SK-N-SH treated with all-trans-retinoic acid at 6 μM for 48 hours (cell line): ENCODE measurements around the gene SPZ1.
"Not testable (repeated sequence)": the region's sequence is repeated elsewhere in the genome, so short reads cannot be mapped to it uniquely, and the experiment has no call there.

Source experiments
- ATAC-seq: fragments of 200-7000 bp; cut with Tn5 transposase; 3 replicates; pipeline ENCODE4 v1.9.1; 2020; ENCODE audit warnings: mild to moderate bottlenecking, moderate library complexity
- BACH2 ChIP-seq: fragments of 250-450 bp; sonication (Bioruptor Pico); IDR thresholded peaks from 2 replicates; pipeline ENCODE4 v1.9.0; 2021; ENCODE audit warnings: mild to moderate bottlenecking, borderline replicate concordance
- CSDC2 ChIP-seq: fragments of 250-450 bp; sonication (Bioruptor Pico); IDR thresholded peaks from 2 replicates; pipeline ENCODE4 v1.5.0; 2020; ENCODE audit warnings: mild to moderate bottlenecking, moderate library complexity
- CSRNP3 ChIP-seq: fragments of 250-450 bp; sonication (Bioruptor Pico); IDR thresholded peaks from 2 replicates; pipeline ENCODE4 v1.5.1; 2021; ENCODE audit warnings: mild to moderate bottlenecking, moderate library complexity
- GLIS3 ChIP-seq: fragments of 250-450 bp; sonication (Bioruptor Pico); IDR thresholded peaks from 2 replicates; pipeline ENCODE4 v1.5.0; 2020; ENCODE audit warnings: mild to moderate bottlenecking, moderate library complexity
- OSR1 ChIP-seq: fragments of 250-450 bp; sonication (Bioruptor Pico); IDR thresholded peaks from 2 replicates; pipeline ENCODE4 v1.8.0; 2022; ENCODE audit warnings: moderate library complexity, mild to moderate bottlenecking, inconsistent platforms
- PATZ1 ChIP-seq: fragments of 250-450 bp; sonication (Bioruptor Pico); IDR thresholded peaks from 2 replicates; pipeline ENCODE4 v1.8.0; 2020; ENCODE audit warnings: mild to moderate bottlenecking, moderate library complexity, borderline replicate concordance
- POU6F1 ChIP-seq: fragments of 250-450 bp; sonication (Bioruptor Pico); IDR thresholded peaks from 2 replicates; pipeline ENCODE4 v1.8.0; 2021; ENCODE audit warnings: low read depth, mild to moderate bottlenecking, moderate library complexity, borderline replicate concordance
- PPARA ChIP-seq: fragments of 250-450 bp; sonication (Bioruptor Pico); IDR thresholded peaks from 2 replicates; pipeline ENCODE4 v1.5.0; 2020; ENCODE audit warnings: mild to moderate bottlenecking, borderline replicate concordance
- RARB ChIP-seq: fragments of 250-450 bp; sonication (Bioruptor Pico); IDR thresholded peaks from 2 replicates; pipeline ENCODE4 v1.8.0; 2021; ENCODE audit warnings: mild to moderate bottlenecking, moderate library complexity
- TCF4 ChIP-seq: fragments of 250-450 bp; sonication (Bioruptor Pico); IDR thresholded peaks from 2 replicates; pipeline ENCODE4 v1.8.0; 2021; ENCODE audit warnings: mild to moderate bottlenecking, moderate library complexity, borderline replicate concordance
- TOX ChIP-seq: fragments of 250-450 bp; sonication (Bioruptor Pico); IDR thresholded peaks from 2 replicates; pipeline ENCODE4 v1.8.0; 2021; ENCODE audit warnings: mild to moderate bottlenecking, moderate library complexity, borderline replicate concordance
- TSHZ2 ChIP-seq: fragments of 250-450 bp; sonication (Bioruptor Pico); IDR thresholded peaks from 2 replicates; pipeline ENCODE4 v1.5.0; 2020; ENCODE audit warnings: mild to moderate bottlenecking, moderate library complexity
- ZC3H10 ChIP-seq: fragments of 250-450 bp; sonication (Bioruptor Pico); IDR thresholded peaks from 2 replicates; pipeline ENCODE4 v1.5.1; 2021; ENCODE audit warnings: mild to moderate bottlenecking, moderate library complexity
- ZFP30 ChIP-seq: fragments of 450-650 bp; formaldehyde crosslinking; IDR thresholded peaks from 2 replicates; pipeline ENCODE4 v1.5.0; 2022; ENCODE audit warnings: mild to moderate bottlenecking, moderate library complexity
- ZNF565 ChIP-seq: fragments of 450-650 bp; formaldehyde crosslinking; conservative IDR thresholded peaks from 2 replicates; pipeline ENCODE4 v1.5.0; 2020; ENCODE audit warnings: low read depth, mild to moderate bottlenecking, moderate library complexity
- ZNF8 ChIP-seq: fragments of 450-650 bp; formaldehyde crosslinking; IDR thresholded peaks from 2 replicates; pipeline ENCODE4 v1.5.0; 2020; ENCODE audit warnings: mild to moderate bottlenecking, moderate library complexity

The SPZ1 gene

GRCh38 chr5:80300125-80300524 is 19.7 kb upstream of the SPZ1 start:
- ATAC-seq = no peak
- TF ChIP-seq PPARA (CRISPR knock-in tag) = no peak
- no peak for TF ChIP-seq POU6F1 (CRISPR knock-in tag)

- ATAC-seq = not testable (repeated sequence)
These were observed 19.0 kb upstream of the SPZ1 start for GRCh38 chr5:80300796-80301195.

- not testable (repeated sequence) for ATAC-seq
These were observed 18.5 kb upstream of the SPZ1 start for GRCh38 chr5:80301342-80301741.

- no peak for ATAC-seq
- no peak for TF ChIP-seq CSRNP3 (CRISPR knock-in tag)
- TF ChIP-seq, all 23 proteins: peak for 0
These were observed 17.2 kb upstream of the SPZ1 start for GRCh38 chr5:80302636-80303035.

GRCh38 chr5:80308526-80308925 is 11.3 kb upstream of the SPZ1 start:
- TF ChIP-seq BACH2 (CRISPR knock-in tag) = no peak
- no peak for TF ChIP-seq POU6F1 (CRISPR knock-in tag)
- no peak for TF ChIP-seq PATZ1 (CRISPR knock-in tag)
- no peak for TF ChIP-seq ZFP30 (CRISPR knock-in tag)
- TF ChIP-seq CSDC2 (CRISPR knock-in tag) = no peak
- no peak for TF ChIP-seq PPARA (CRISPR knock-in tag)
- no peak for TF ChIP-seq ZNF565 (CRISPR knock-in tag)
- no peak for TF ChIP-seq ZNF8 (CRISPR knock-in tag)
- TF ChIP-seq OSR1 (CRISPR knock-in tag) = no peak
- no peak for TF ChIP-seq GLIS3 (CRISPR knock-in tag)
- TF ChIP-seq ZC3H10 (CRISPR knock-in tag) = no peak
- no peak for TF ChIP-seq TOX (CRISPR knock-in tag)
- TF ChIP-seq TSHZ2 = no peak
- TF ChIP-seq CSRNP3 (CRISPR knock-in tag) = no peak
- TF ChIP-seq RARB (CRISPR knock-in tag) = no peak
- no peak for TF ChIP-seq TCF4 (CRISPR knock-in tag)
- no peak for ATAC-seq
